ENCODE results near the gene KCNK10. TPM values are rescaled to one million over a fixed set of nuclear protein-coding genes. Genes with fewer than 3 reads are reported as not detected.

KCNK10 gene, protein sequence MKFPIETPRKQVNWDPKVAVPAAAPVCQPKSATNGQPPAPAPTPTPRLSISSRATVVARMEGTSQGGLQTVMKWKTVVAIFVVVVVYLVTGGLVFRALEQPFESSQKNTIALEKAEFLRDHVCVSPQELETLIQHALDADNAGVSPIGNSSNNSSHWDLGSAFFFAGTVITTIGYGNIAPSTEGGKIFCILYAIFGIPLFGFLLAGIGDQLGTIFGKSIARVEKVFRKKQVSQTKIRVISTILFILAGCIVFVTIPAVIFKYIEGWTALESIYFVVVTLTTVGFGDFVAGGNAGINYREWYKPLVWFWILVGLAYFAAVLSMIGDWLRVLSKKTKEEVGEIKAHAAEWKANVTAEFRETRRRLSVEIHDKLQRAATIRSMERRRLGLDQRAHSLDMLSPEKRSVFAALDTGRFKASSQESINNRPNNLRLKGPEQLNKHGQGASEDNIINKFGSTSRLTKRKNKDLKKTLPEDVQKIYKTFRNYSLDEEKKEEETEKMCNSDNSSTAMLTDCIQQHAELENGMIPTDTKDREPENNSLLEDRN
- total RNA-seq (not detected in 2 replicates), polyA plus RNA-seq (not detected in 2 replicates)

GRCh38 chr14:88323086-88323522 lies at the start of gene KCNK10:
Gene KCNK10 (minus strand): TSS chr14:88323269. CDS start chr14:88322798, 471 bp downstream.
- no peak for TF ChIP-seq CTCF (IDR thresholded peaks at IDR 0.05; ENCODE audit: low read depth, low read length)
- H3K36me3 ChIP-seq: no peaks in the 10 kb centered on the region
- H3K27ac ChIP-seq: no peak within 1 kb of the TSS
- H3K27me3 ChIP-seq: peaks cover 100% of the 10 kb centered on the region
- H3K4me1 ChIP-seq (ENCODE audit: low read depth): no peaks in the 10 kb centered on the region
- no peaks in the 10 kb centered on the region for H3K9me3 ChIP-seq (ENCODE audit: low read depth)
- peak in 1 of 2 donors; percentile 6 for DNase-seq (ENCODE audit: low read depth in 1 of 2, low spot score in 1 of 2)
- H3K4me3 ChIP-seq: peak within 1 kb of the TSS; percentile 41

DNA sequence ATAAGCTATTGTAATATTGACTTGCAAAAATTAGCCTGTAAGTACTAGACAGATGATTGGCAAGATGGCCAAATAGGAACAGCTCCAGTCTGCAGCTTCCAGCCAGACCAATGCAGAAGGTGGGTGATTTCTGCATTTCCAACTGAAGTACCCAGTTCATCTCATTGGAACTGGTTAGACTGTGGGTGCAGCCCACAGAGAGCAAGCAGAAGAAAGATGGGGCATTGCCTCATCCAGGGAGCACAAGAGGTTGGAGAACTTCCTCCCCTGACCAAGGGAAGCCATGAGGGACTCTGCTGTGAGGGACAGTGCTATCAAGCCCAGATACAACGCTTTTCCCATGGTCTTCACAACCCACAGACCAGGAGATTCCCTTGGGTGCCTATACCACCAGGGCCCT lies 46.4 kb upstream of the KCNK10 start:
- Histone ChIP-seq H3K4me3 (no peak overlapping the region), H3K9me3 (ENCODE audit: low read depth) (no peaks in the 10 kb centered on the region), H3K27me3 (no peaks in the 10 kb centered on the region), H3K27ac (no peak overlapping the region), H3K4me1 (ENCODE audit: low read depth) (no peaks in the 10 kb centered on the region), H3K36me3 (no peaks in the 10 kb centered on the region)
- TF ChIP-seq CTCF (IDR thresholded peaks at IDR 0.05; ENCODE audit: low read depth, low read length): no peak
- no peak for DNase-seq (ENCODE audit: low read depth in 1 of 2, low spot score in 1 of 2)

- no peak for DNase-seq (ENCODE audit: low read depth in 1 of 2, low spot score in 1 of 2)
- TF ChIP-seq CTCF (IDR thresholded peaks at IDR 0.05; ENCODE audit: low read depth, low read length): no peak
- Histone ChIP-seq H3K4me3 (no peak overlapping the region), H3K27me3 (no peaks in the 10 kb centered on the region), H3K36me3 (no peaks in the 10 kb centered on the region), H3K27ac (no peak overlapping the region), H3K9me3 (ENCODE audit: low read depth) (no peaks in the 10 kb centered on the region), H3K4me1 (ENCODE audit: low read depth) (no peaks in the 10 kb centered on the region)
Observed at GRCh38 chr14:88364710-88365413, 41.8 kb upstream of the KCNK10 start.

- Histone ChIP-seq H3K4me1 (ENCODE audit: low read depth) (no peaks in the 10 kb centered on the region), H3K9me3 (ENCODE audit: low read depth) (no peaks in the 10 kb centered on the region), H3K27ac (no peak overlapping the region), H3K27me3 (no peaks in the 10 kb centered on the region), H3K4me3 (no peak overlapping the region), H3K36me3 (no peaks in the 10 kb centered on the region)
- TF ChIP-seq CTCF (IDR thresholded peaks at IDR 0.05; ENCODE audit: low read depth, low read length): no peak
- DNase-seq (ENCODE audit: low read depth in 1 of 2, low spot score in 1 of 2): no peak
Observed at GRCh38 chr14:88363644-88364043, 40.6 kb upstream of the KCNK10 start.

DNA sequence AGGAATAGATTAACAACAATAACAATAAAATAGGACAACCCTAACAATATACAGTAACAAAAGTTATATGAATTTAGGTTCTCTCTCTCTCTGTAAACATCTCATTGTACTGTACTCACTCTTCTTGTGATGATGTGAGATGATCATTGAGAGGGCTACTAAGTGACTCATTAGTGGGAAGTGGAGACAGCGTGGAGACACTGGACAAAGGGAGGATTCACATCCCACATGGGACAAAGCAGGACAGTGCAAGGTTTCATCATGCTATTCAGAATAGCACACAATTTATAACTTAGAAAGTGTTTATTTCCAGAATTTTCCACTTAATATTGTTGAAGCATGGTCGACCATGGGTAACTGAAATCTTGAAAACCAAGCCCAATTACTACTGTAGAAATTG lies 36.4 kb upstream of the KCNK10 start:
- Histone ChIP-seq H3K27ac (no peak overlapping the region), H3K36me3 (no peaks in the 10 kb centered on the region), H3K27me3 (no peaks in the 10 kb centered on the region), H3K4me3 (no peak overlapping the region), H3K4me1 (ENCODE audit: low read depth) (no peaks in the 10 kb centered on the region), H3K9me3 (ENCODE audit: low read depth) (no peaks in the 10 kb centered on the region)
- TF ChIP-seq CTCF (IDR thresholded peaks at IDR 0.05; ENCODE audit: low read depth, low read length): no peak
- DNase-seq (ENCODE audit: low read depth in 1 of 2, low spot score in 1 of 2): no peak
